Measurements from ENCODE around the gene KCNAB3. TPM values are rescaled to one million over a fixed set of nuclear protein-coding genes. Genes with fewer than 3 reads are reported as not detected.

Gene KCNAB3
- total and polyA plus RNA-seq, 4 donors, result 0.23 to 0.67 (median 0.42) TPM

DNA sequence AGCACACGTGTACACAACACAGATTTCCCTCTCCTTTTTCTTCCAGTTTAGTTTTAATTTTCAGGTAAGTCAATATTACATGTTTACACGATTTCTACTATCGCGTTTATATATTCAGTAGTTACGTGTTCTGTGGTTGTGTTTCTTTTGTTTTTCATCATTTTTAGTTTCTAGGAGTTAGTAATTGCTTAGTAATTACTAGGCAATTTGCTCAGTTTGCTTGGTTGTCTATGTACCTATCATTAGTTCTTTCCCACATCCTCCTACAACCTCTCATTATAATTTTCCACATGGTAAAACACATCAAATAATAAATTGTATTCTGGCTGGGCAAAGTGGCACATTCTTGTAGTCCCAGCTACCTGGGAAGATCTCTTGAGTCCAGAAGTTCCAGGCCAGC is 48.1 kb upstream of the KCNAB3 start:
- no peak overlapping the region for H3K4me3 ChIP-seq (ENCODE audit: low read depth in 1 of 3, low read length in 3 of 3)
- no peaks in the 10 kb centered on the region for H3K36me3 ChIP-seq (ENCODE audit: control insufficient read depth in 4 of 4, insufficient read depth in 3 of 4, low read depth in 1 of 4, low read length in 3 of 4)
- TF ChIP-seq GABPA (IDR thresholded peaks at IDR 0.05 in 1 of 2, conservative IDR thresholded peaks at IDR 0.05 in 1 of 2), result no peak
- TF ChIP-seq YY1 (IDR thresholded peaks at IDR 0.05), result no peak
- H3K27me3 ChIP-seq (ENCODE audit: control insufficient read depth in 4 of 4, insufficient read depth in 4 of 4, low read length in 3 of 4), result no peaks in the 10 kb centered on the region
- DNase-seq (ENCODE audit: low spot score), result no peak
- no peaks in the 10 kb centered on the region for H3K4me1 ChIP-seq (ENCODE audit: control insufficient read depth in 4 of 4, insufficient read depth in 4 of 4, low read length in 3 of 4)
- H3K9ac ChIP-seq (ENCODE audit: low read depth in 1 of 2, low read length in 2 of 2), result no peak overlapping the region
- 92% methylated on average over 5 of the region's 5 CpGs for WGBS
- peaks cover 2 to 9% (median 6%) of the 10 kb centered on the region in 4 donors for H3K9me3 ChIP-seq (ENCODE audit: control insufficient read depth in 4 of 4, low read length in 3 of 4)
- no peak overlapping the region for H3K27ac ChIP-seq (ENCODE audit: low read depth in 1 of 2, low read length in 2 of 2)

DNA sequence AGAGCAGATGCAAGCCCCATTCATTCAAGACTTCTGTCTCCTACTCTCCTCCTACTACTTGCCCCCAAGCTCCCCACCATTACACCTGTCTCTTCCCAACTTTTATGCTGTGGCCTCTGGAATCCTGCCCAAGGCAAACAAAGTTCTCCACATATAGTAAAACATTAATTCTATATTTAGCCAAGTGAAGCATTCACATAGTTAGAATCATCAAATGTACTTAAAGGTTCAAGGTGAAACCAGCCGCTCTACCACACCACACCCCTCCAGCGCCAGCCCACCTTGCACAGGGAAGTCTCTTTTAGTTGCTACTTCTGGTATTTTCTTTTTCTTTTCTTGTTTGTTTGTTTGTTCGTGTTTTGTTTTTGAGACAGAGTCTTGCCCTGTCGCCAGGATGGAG is 47.4 kb upstream of the KCNAB3 start:
- no peak overlapping the region for H3K4me3 ChIP-seq (ENCODE audit: low read depth in 1 of 3, low read length in 3 of 3)
- DNase-seq (ENCODE audit: low spot score), result no peak
- WGBS, result 81% methylated on average over 4 of the region's 4 CpGs

More for the DNA sequence above, 47.4 kb upstream of the KCNAB3 start:
- no peaks in the 10 kb centered on the region for H3K36me3 ChIP-seq (ENCODE audit: control insufficient read depth in 4 of 4, insufficient read depth in 3 of 4, low read depth in 1 of 4, low read length in 3 of 4)
- TF ChIP-seq ZBTB33 (IDR thresholded peaks at IDR 0.05) (no peak), JUND (IDR thresholded peaks at IDR 0.05) (no peak), REST (IDR thresholded peaks at IDR 0.05) (no peak), FOXA1 (IDR thresholded peaks at IDR 0.05) (no peak), SP1 (IDR thresholded peaks at IDR 0.05) (no peak), NR2F2 (IDR thresholded peaks at IDR 0.05) (no peak), YY1 (IDR thresholded peaks at IDR 0.05) (no peak), TAF1 (conservative IDR thresholded peaks at IDR 0.05) (no peak), RAD21 (IDR thresholded peaks at IDR 0.05) (no peak)
- TF ChIP-seq, protein P1, sequence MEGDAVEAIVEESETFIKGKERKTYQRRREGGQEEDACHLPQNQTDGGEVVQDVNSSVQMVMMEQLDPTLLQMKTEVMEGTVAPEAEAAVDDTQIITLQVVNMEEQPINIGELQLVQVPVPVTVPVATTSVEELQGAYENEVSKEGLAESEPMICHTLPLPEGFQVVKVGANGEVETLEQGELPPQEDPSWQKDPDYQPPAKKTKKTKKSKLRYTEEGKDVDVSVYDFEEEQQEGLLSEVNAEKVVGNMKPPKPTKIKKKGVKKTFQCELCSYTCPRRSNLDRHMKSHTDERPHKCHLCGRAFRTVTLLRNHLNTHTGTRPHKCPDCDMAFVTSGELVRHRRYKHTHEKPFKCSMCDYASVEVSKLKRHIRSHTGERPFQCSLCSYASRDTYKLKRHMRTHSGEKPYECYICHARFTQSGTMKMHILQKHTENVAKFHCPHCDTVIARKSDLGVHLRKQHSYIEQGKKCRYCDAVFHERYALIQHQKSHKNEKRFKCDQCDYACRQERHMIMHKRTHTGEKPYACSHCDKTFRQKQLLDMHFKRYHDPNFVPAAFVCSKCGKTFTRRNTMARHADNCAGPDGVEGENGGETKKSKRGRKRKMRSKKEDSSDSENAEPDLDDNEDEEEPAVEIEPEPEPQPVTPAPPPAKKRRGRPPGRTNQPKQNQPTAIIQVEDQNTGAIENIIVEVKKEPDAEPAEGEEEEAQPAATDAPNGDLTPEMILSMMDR (IDR thresholded peaks at IDR 0.05; ENCODE audit: low read depth, low read length, missing input control), result no peak
- peaks cover 2 to 9% (median 6%) of the 10 kb centered on the region in 4 donors for H3K9me3 ChIP-seq (ENCODE audit: control insufficient read depth in 4 of 4, low read length in 3 of 4)
- H3K4me1 ChIP-seq (ENCODE audit: control insufficient read depth in 4 of 4, insufficient read depth in 4 of 4, low read length in 3 of 4), result no peaks in the 10 kb centered on the region
- H3K9ac ChIP-seq (ENCODE audit: low read depth in 1 of 2, low read length in 2 of 2), result no peak overlapping the region
- H3K27ac ChIP-seq (ENCODE audit: low read depth in 1 of 2, low read length in 2 of 2), result no peak overlapping the region
- H3K27me3 ChIP-seq (ENCODE audit: control insufficient read depth in 4 of 4, insufficient read depth in 4 of 4, low read length in 3 of 4), result no peaks in the 10 kb centered on the region

Measured in liver (tissue), 9 donors.